Karpas-422 (cell line): ENCODE measurements around the gene HNRNPR. TPM values are rescaled to one million over a fixed set of nuclear protein-coding genes. Genes with fewer than 3 reads are reported as not detected.

Experiments
- DNase-seq: peaks from one replicate; pipeline ENCODE4 v3.0.0-alpha.2; 2015
- H2AFZ ChIP-seq: fragments of 200-600 bp; sonication (generic); 2 replicates; pipeline ENCODE4 v1.6.1; 2014; ENCODE audit warnings: antibody characterized with exemption, low read length, mixed read lengths
- H3K27ac ChIP-seq: fragments of 200-600 bp; sonication (generic); 2 replicates; pipeline ENCODE4 v1.5.1; 2014; ENCODE audit warnings: mild to moderate bottlenecking, low read length, moderate library complexity
- H3K27me3 ChIP-seq: fragments of 200-600 bp; sonication (generic); 2 replicates; pipeline ENCODE4 v1.6.1; 2014; ENCODE audit warnings: low read length, mixed read lengths
- H3K36me3 ChIP-seq: fragments of 200-600 bp; sonication (generic); 2 replicates; pipeline ENCODE4 v1.6.1; 2014; ENCODE audit warnings: low read length, mixed read lengths; ENCODE audit not compliant: insufficient read depth
- H3K4me1 ChIP-seq: fragments of 200-600 bp; sonication (generic); 2 replicates; pipeline ENCODE4 v1.6.1; 2014; ENCODE audit warnings: mild to moderate bottlenecking, low read length, mixed read lengths
- H3K4me2 ChIP-seq: fragments of 200-600 bp; sonication (generic); 2 replicates; pipeline ENCODE4 v1.6.1; 2014; ENCODE audit warnings: low read length, low read depth, mild to moderate bottlenecking; ENCODE audit not compliant: poor library complexity, severe bottlenecking
- H3K4me3 ChIP-seq: fragments of 200-600 bp; sonication (generic); 2 replicates; pipeline ENCODE4 v1.5.1; 2014; ENCODE audit warnings: mild to moderate bottlenecking, antibody characterized with exemption, low read length, mixed read lengths
- H3K79me2 ChIP-seq: fragments of 200-600 bp; sonication (generic); 2 replicates; pipeline ENCODE4 v1.6.1; 2014; ENCODE audit warnings: mild to moderate bottlenecking, low read length, mixed read lengths
- H3K9ac ChIP-seq: fragments of 200-600 bp; sonication (generic); 2 replicates; pipeline ENCODE4 v1.6.0; 2014; ENCODE audit warnings: low read length
- H3K9me2 ChIP-seq: fragments of 200-600 bp; sonication (generic), shearing (Covaris generic); replicated peaks from 2 replicates; pipeline ENCODE4 v1.6.0; 2014; ENCODE audit warnings: mild to moderate bottlenecking, low read length, moderate library complexity; ENCODE audit not compliant: insufficient read depth
- H3K9me3 ChIP-seq: fragments of 300-700, 200-600 bp; sonication (generic); 2 replicates; pipeline ENCODE4 v1.6.1; 2014; ENCODE audit warnings: low read length, mixed read lengths
- H4K20me1 ChIP-seq: fragments of 200-600 bp; sonication (generic); 2 replicates; pipeline ENCODE4 v1.6.1; 2014; ENCODE audit warnings: mild to moderate bottlenecking, antibody characterized with exemption, low read length, low read depth; ENCODE audit not compliant: insufficient read depth
- total RNA-seq: library from RNA; depleted of rRNA; stranded (reverse); fragments of >200 nt; shearing (Covaris generic); gene quantifications from 2 replicates; pipeline ENCODE4 v1.2.3, GENCODE V29; 2014; ENCODE audit warnings: low replicate concordance; rRNA removed

HNRNPR gene
- 120 and 130 TPM in 2 replicates for total RNA-seq

DNA sequence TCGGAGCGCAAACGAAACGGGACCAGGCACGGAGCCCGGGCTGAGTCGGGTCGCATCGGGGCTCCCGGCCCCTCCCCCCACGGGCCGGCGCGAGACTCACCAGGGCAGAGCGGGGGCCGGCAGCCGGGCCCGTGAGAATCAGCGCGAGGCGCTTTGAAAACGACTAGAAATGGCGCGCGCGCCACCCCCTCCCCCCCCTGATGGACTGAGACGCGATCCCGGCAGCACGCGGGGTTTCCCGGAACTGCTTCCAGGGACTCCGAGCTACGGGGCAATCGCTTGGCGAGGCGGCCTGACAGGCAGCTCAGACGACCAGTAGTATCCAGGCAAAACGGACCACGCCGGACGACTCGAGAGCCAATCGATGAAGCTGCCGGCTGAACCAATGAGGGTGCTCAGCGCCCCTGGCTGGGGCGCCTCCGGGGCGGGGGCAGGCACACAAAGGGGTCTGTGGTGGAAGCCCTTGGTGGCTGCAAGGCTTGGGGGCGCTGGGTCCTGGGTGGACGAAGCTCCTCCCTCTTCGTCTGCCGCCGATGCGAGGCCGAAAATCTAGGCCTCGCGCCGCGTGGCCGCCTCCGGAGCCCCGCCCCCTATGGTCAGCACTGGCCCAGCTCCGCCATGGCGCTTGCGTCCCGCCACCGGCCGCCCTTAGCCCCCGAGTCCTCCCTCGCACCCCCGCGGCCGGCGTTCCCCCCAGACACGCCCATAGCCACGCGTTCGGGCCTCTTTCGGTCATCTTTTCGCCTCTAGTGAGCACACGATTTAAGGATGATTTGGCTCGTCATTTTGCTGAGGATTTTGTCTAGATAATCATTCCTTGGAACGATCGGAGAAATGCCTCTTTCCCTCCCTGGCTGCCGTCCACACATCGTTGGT, at the start of gene HNRNPR:
Gene HNRNPR, minus strand, starts transcription at position 174 of the 876 bp plus-strand sequence. CDS start 3,276 bp downstream, outside the sequence.
- Histone ChIP-seq H3K27me3 (no peaks in the 10 kb centered on the region), H3K79me2 (peaks cover 47% of the 10 kb centered on the region), H2AFZ (peak within 1 kb of the TSS; percentile 98), H3K27ac (peak within 1 kb of the TSS; percentile 78), H3K9ac (peak within 1 kb of the TSS; percentile 96), H3K4me2 (peak within 1 kb of the TSS; percentile 95), H3K36me3 (peaks cover 11% of the 10 kb centered on the region; the same call in 1 of the 2 replicates), H3K4me3 (peak within 1 kb of the TSS; percentile 84), H4K20me1 (peaks cover 42% of the 10 kb centered on the region), H3K4me1 (peaks cover 41% of the 10 kb centered on the region), H3K9me3 (no peaks in the 10 kb centered on the region), H3K9me2 (no peaks in the 10 kb centered on the region)
- peak; percentile 100 for DNase-seq

DNA sequence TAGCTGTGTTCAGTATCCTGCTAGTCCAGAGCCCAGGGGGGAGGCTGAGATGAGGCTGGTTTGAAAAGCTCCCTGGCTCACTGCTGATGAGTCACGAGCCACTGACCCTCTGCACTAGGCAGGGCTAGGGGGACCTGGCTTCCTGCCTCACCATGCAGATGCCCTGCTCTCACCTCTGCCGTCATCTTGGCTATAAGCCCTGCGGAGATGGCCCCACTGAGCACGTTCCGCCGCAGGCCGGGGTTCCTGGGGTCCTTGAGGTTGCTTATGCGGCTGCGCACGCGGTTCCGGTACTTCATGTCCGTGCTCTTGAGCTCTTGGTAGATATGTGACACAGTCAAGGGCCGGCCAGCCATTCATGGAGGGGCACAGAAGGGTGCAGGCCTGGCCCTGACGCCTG, 49.6 kb upstream of the HNRNPR start:
- DNase-seq: no peak
- no peak overlapping the region for H3K9ac ChIP-seq
- H2AFZ ChIP-seq: no peak overlapping the region
- no peaks in the 10 kb centered on the region; the same call in 1 of the 2 replicates for H3K9me3 ChIP-seq
- H3K79me2 ChIP-seq: no peaks in the 10 kb centered on the region
- H3K4me2 ChIP-seq: no peak overlapping the region
- H3K4me1 ChIP-seq: no peaks in the 10 kb centered on the region
- H3K27ac ChIP-seq: no peak overlapping the region
- no peaks in the 10 kb centered on the region for H3K36me3 ChIP-seq
- H3K27me3 ChIP-seq: no peaks in the 10 kb centered on the region
- no peak overlapping the region for H3K4me3 ChIP-seq
- no peaks in the 10 kb centered on the region for H3K9me2 ChIP-seq
- no peaks in the 10 kb centered on the region for H4K20me1 ChIP-seq

DNA sequence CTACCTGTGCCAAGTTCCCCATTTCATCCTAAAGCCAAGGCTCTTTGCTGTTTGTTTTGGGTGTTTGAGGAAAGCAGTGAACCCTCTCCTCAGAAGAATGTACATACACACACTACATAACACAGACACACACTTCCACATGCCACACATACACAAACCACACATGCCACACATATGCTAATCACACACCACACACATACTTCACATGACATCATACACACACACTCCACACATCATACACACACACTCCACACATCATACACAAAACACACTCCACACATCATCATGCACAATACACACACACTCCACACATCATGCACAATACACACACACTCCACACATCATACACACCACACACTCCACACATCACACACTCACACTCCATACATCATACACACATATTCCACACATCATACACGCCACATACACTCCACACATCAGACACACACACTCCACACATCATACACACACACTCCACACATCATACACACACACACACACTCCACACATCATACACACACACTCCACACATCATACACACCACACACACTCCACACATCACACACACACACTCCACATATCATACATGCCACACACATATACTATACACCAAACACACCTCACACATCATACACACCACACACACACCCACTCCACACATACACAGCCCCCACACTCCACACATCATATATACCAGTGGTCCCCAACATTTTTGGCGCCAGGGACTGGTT, 48.2 kb upstream of the HNRNPR start:
- no peaks in the 10 kb centered on the region for H3K27me3 ChIP-seq
- no peak overlapping the region for H3K4me2 ChIP-seq
- no peak for DNase-seq

DNA sequence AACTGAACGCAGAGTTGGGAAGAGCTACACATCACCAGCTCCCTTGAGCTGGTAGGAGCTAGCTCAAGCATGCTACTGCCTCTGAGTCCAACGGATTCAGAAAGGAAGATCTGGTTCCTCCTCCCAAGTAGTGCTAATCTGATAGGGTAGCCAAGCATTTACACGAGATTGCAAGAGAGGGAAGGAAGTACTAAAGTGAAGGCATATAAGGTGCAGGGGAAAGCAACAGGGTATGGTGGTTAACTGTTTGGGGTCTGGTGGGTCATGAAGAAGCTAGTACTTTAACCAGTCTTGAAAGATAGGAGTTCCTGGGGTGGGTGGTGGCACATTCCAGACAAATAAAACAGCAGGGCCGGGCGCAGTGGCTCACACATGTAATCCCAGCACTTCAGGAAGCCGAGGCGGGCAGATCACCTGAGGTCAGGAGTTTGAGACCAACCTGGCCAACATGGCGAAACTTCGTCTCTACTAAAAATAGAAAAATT, 45.8 kb upstream of the HNRNPR start:
- H3K4me2 ChIP-seq: no peak overlapping the region
- H3K27ac ChIP-seq: no peak overlapping the region
- no peak overlapping the region for H3K9ac ChIP-seq
- no peaks in the 10 kb centered on the region for H4K20me1 ChIP-seq
- no peaks in the 10 kb centered on the region for H3K9me2 ChIP-seq
- no peaks in the 10 kb centered on the region for H3K27me3 ChIP-seq
- H3K4me1 ChIP-seq: no peaks in the 10 kb centered on the region
- H2AFZ ChIP-seq: no peak overlapping the region
- no peak overlapping the region for H3K4me3 ChIP-seq
- H3K79me2 ChIP-seq: no peaks in the 10 kb centered on the region
- DNase-seq: no peak
- H3K9me3 ChIP-seq: no peaks in the 10 kb centered on the region; the same call in 1 of the 2 replicates
- H3K36me3 ChIP-seq: no peaks in the 10 kb centered on the region

More for the DNA sequence above, 48.2 kb upstream of the HNRNPR start:
- Histone ChIP-seq H4K20me1 (no peaks in the 10 kb centered on the region), H3K4me3 (no peak overlapping the region), H2AFZ (no peak overlapping the region), H3K9me2 (no peaks in the 10 kb centered on the region), H3K79me2 (no peaks in the 10 kb centered on the region), H3K4me1 (no peaks in the 10 kb centered on the region), H3K36me3 (no peaks in the 10 kb centered on the region), H3K9me3 (no peaks in the 10 kb centered on the region; the same call in 1 of the 2 replicates), H3K9ac (no peak overlapping the region), H3K27ac (no peak overlapping the region)

DNA sequence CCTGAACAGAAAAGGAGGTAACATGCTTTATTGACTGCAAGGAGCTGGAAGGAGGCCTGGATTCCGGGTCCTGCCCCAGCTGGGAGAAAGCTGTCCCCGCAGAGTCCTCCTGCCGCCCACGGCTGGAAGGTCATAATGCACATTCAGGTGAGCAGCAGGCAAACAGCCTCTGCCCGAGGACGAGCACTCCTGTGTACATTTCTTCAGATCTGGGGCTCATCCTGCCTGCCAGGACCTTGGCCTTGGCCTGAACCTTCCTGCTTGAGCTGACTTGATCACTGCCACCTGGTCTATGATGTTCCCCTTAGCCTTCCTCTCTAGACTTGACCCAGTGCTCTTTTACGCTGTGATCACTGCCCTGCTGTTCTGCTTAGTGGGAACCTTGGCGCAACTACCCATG, 43.4 kb upstream of the HNRNPR start:
- H3K9me2 ChIP-seq: no peaks in the 10 kb centered on the region
- no peaks in the 10 kb centered on the region for H4K20me1 ChIP-seq

DNA sequence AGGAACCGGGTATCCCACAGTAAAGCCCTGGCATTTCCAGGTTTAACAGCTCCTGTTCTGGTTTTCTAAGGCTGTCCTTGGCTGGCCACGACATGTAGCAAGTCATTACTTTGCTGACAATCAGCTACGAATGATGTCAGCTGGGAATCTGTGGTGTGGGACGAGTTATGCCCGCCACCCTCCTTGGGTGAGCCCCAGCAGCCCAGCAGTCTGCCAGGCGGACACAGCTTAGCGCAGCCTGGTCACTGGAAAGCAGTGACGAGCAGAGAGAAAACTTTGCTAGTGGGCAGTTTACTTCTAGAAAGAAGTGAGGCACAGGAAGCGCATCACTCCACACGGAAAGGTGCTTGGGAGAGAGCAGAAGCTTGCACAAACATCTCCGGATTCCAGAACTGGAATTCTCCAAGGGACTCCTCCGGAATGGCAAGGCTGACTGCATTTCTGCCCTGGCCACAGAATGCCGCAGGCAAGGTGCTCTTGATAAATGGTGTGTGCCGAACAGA, 41.1 kb upstream of the HNRNPR start:
- no peak overlapping the region for H3K27ac ChIP-seq
- no peaks in the 10 kb centered on the region for H4K20me1 ChIP-seq
- no peak overlapping the region for H3K9ac ChIP-seq
- no peaks in the 10 kb centered on the region for H3K4me1 ChIP-seq
- no peak overlapping the region for H3K4me2 ChIP-seq
- no peaks in the 10 kb centered on the region for H3K27me3 ChIP-seq
- no peaks in the 10 kb centered on the region for H3K9me2 ChIP-seq
- no peak overlapping the region for H3K4me3 ChIP-seq
- no peak for DNase-seq
- H2AFZ ChIP-seq: no peak overlapping the region
- H3K9me3 ChIP-seq: no peaks in the 10 kb centered on the region
- H3K36me3 ChIP-seq: no peaks in the 10 kb centered on the region
- H3K79me2 ChIP-seq: no peaks in the 10 kb centered on the region

More for the DNA sequence above, 43.4 kb upstream of the HNRNPR start:
- Histone ChIP-seq H3K27ac (no peak overlapping the region), H3K4me3 (no peak overlapping the region), H3K4me1 (no peaks in the 10 kb centered on the region), H3K9me3 (no peaks in the 10 kb centered on the region; the same call in 1 of the 2 replicates), H3K9ac (no peak overlapping the region), H3K27me3 (no peaks in the 10 kb centered on the region), H3K4me2 (no peak overlapping the region), H3K36me3 (no peaks in the 10 kb centered on the region), H2AFZ (no peak overlapping the region), H3K79me2 (no peaks in the 10 kb centered on the region)
- no peak for DNase-seq

DNA sequence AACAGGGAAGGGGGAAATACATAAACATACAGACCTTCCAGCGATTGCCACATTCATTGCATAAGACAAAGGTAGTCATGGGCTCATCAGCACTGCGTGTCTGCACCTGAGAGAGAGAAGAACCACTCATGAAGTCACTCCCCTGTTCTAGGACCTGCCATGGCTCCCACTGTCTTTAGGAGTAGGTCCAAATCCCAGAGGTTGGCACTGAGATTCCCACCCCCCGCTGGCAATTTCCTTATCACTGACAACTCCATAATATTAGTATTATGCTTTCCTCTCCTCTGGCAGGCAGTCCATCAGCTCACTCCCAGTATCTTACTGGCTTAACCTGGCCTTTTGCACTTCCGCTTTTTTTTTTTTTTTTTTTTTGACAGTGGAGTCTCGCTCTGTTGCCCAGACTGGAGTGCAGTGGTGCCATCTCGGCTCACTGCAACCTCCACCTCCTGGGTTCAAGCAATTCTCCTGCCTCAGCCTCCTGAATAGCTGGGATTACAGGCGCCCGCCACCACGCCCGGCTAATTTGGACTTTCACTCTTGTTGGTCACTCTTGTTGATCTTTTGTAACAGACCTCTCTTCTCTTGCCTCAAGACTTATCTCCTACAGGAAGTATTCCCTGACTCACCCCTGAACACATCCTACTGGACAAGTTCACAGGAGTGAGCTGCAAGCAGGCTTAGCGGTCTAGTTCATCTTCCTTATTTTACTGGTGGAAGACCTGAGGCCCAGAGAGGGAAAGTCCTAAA, 40.4 kb upstream of the HNRNPR start:
- H3K36me3 ChIP-seq: no peaks in the 10 kb centered on the region
- no peak overlapping the region for H2AFZ ChIP-seq
- H3K4me2 ChIP-seq: no peak overlapping the region
- no peaks in the 10 kb centered on the region for H3K4me1 ChIP-seq
- H3K9me2 ChIP-seq: no peaks in the 10 kb centered on the region
- H3K9me3 ChIP-seq: no peaks in the 10 kb centered on the region
- H4K20me1 ChIP-seq: no peaks in the 10 kb centered on the region
- H3K79me2 ChIP-seq: no peaks in the 10 kb centered on the region
- no peaks in the 10 kb centered on the region for H3K27me3 ChIP-seq
- DNase-seq: no peak
- no peak overlapping the region for H3K4me3 ChIP-seq
- H3K9ac ChIP-seq: no peak overlapping the region
- no peak overlapping the region for H3K27ac ChIP-seq
